DND-41 (cell line): ENCODE results near the gene AKAP5.
A peak's percentile ranks its signal among the peaks of the same experiment; 100 is the strongest.

ENCODE experiments used
- ATAC-seq: fragments of 200-7000 bp; cut with Tn5 transposase; 3 replicates; pipeline ENCODE4 v1.9.1; 2021; ENCODE audit warnings: low read depth; ENCODE audit not compliant: insufficient read depth
- DNase-seq: peaks from one replicate; pipeline ENCODE4 v3.0.0-alpha.2; 2020
- H2AFZ ChIP-seq: 2 replicates; pipeline ENCODE4 v1.6.0; 2012; ENCODE audit warnings: low read depth, low read length
- H3K27ac ChIP-seq: 2 replicates; pipeline ENCODE4 v1.5.1; 2012; ENCODE audit warnings: low read length, inconsistent platforms
- H3K27me3 ChIP-seq: fragments of 200-600 bp; sonication (generic); 2 replicates; pipeline ENCODE4 v1.6.0; 2012; ENCODE audit warnings: low read length, mild to moderate bottlenecking, inconsistent platforms; ENCODE audit not compliant: insufficient read depth, poor library complexity
- H3K36me3 ChIP-seq: 2 replicates; pipeline ENCODE4 v1.5.1; 2012; ENCODE audit warnings: low read length, inconsistent platforms; ENCODE audit not compliant: insufficient read depth
- H3K4me1 ChIP-seq: 2 replicates; pipeline ENCODE4 v1.5.1; 2012; ENCODE audit warnings: mild to moderate bottlenecking, low read length; ENCODE audit not compliant: insufficient read depth
- H3K4me2 ChIP-seq: 2 replicates; pipeline ENCODE4 v1.6.0; 2012; ENCODE audit warnings: mild to moderate bottlenecking, moderate library complexity, low read length, inconsistent platforms; ENCODE audit not compliant: insufficient read depth
- H3K4me3 ChIP-seq, 2 experiments: fragments of 200-600 bp in 1 of 2; shearing (Covaris generic) in 1 of 2; 2 replicates each; pipeline ENCODE4 v1.5.1; 2012 to 2016; ENCODE audit warnings: inconsistent platforms in 2 of 2, low read length in 2 of 2, mild to moderate bottlenecking in 2 of 2, low read depth in 1 of 2, moderate library complexity in 1 of 2
- H3K79me2 ChIP-seq: 2 replicates; pipeline ENCODE4 v1.6.0; 2012; ENCODE audit warnings: low read length, inconsistent platforms; ENCODE audit not compliant: insufficient read depth
- H3K9ac ChIP-seq: 2 replicates; pipeline ENCODE4 v1.6.0; 2012; ENCODE audit warnings: low read depth, mild to moderate bottlenecking, inconsistent platforms, low read length, moderate library complexity
- H3K9me3 ChIP-seq: 2 replicates; pipeline ENCODE4 v1.5.1; 2012; ENCODE audit warnings: low read length, moderate library complexity, mild to moderate bottlenecking, inconsistent platforms; ENCODE audit not compliant: insufficient read depth, severe bottlenecking
- H4K20me1 ChIP-seq: 2 replicates; pipeline ENCODE4 v1.6.0; 2012; ENCODE audit warnings: low read length; ENCODE audit not compliant: insufficient read depth
- EZH2 ChIP-seq: IDR thresholded peaks from 3 replicates; pipeline ENCODE4 v1.6.1; 2012; ENCODE audit warnings: borderline replicate concordance, low read depth, mild to moderate bottlenecking, moderate library complexity, low read length, inconsistent platforms; ENCODE audit not compliant: severe bottlenecking
- TF ChIP-seq, protein P1 (sequence below): IDR thresholded peaks from 2 replicates; pipeline ENCODE4 v1.5.1; 2012; ENCODE audit warnings: borderline replicate concordance, low read length, moderate library complexity, mild to moderate bottlenecking; ENCODE audit not compliant: poor library complexity, severe bottlenecking; ENCODE audit errors: extremely low read depth

AKAP5 gene

DNA sequence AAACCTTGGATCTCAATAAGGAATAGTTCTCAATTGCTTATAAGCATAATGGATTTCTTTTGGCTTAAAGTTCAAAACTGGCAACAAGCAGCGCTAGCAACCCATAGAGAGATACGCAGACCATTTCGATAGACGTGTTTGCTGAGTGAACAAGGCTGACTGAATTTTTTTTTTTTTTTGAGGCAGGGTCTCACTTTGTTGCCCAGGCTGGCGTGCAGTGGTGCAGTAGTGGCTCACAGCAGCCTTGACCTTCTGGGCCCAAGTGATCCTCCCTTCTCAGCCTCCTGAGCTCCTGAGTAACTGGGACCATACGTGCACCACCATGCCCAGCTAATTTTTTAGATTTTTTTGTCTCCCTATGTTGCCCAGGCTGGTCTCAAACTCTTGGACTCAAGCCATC lies 1.4 kb upstream of the AKAP5 start:
- Histone ChIP-seq H3K36me3 (peaks cover 30% of the 10 kb centered on the region), H3K79me2 (peaks cover 5% of the 10 kb centered on the region; the same call in 1 of the 2 replicates), H3K4me3 (no peak overlapping the region), H3K27ac (no peak overlapping the region), H2AFZ (no peak overlapping the region), H3K27me3 (no peaks in the 10 kb centered on the region), H4K20me1 (peaks cover 13% of the 10 kb centered on the region), H3K4me1 (peaks cover 24% of the 10 kb centered on the region), H3K9me3 (no peaks in the 10 kb centered on the region), H3K4me2 (no peak overlapping the region), H3K9ac (no peak overlapping the region)
- TF ChIP-seq, protein P1, sequence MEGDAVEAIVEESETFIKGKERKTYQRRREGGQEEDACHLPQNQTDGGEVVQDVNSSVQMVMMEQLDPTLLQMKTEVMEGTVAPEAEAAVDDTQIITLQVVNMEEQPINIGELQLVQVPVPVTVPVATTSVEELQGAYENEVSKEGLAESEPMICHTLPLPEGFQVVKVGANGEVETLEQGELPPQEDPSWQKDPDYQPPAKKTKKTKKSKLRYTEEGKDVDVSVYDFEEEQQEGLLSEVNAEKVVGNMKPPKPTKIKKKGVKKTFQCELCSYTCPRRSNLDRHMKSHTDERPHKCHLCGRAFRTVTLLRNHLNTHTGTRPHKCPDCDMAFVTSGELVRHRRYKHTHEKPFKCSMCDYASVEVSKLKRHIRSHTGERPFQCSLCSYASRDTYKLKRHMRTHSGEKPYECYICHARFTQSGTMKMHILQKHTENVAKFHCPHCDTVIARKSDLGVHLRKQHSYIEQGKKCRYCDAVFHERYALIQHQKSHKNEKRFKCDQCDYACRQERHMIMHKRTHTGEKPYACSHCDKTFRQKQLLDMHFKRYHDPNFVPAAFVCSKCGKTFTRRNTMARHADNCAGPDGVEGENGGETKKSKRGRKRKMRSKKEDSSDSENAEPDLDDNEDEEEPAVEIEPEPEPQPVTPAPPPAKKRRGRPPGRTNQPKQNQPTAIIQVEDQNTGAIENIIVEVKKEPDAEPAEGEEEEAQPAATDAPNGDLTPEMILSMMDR, result no peak
- no peak for TF ChIP-seq EZH2
- ATAC-seq (no peak), DNase-seq (no peak)

DNA sequence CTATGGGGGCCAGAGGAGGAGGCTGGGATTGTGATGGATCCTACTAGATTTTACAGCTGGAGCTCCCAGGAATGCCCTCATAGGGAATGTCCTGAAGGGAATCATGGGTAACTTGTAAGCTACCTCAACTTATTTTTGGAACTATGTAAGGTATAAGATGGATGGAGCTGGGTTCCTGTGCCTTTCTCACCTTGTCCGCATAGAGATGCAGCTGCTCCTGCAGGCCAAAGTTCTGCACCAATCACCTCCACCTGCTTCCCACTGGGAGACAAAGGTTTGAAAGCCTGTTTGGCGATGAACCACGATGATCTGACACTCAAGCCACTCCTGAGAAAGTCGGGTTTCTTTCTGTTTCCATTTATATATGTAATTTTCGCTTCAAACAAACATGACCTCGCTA lies 648 bp upstream of the AKAP5 start:
- H3K4me2 ChIP-seq, result peak overlapping the region; percentile 96
- H4K20me1 ChIP-seq, result peaks cover 13% of the 10 kb centered on the region
- peak overlapping the region; percentile 19 to 73; a peak in 3 of 4 replicates for H3K4me3 ChIP-seq
- H3K9ac ChIP-seq, result peak overlapping the region; percentile 63
- DNase-seq (no peak), ATAC-seq (no peak)
- H3K36me3 ChIP-seq, result peaks cover 22% of the 10 kb centered on the region
- peaks cover 24% of the 10 kb centered on the region for H3K4me1 ChIP-seq
- H3K9me3 ChIP-seq, result no peaks in the 10 kb centered on the region
- H2AFZ ChIP-seq, result peak overlapping the region; percentile 50
- H3K79me2 ChIP-seq, result peaks cover 5% of the 10 kb centered on the region; the same call in 1 of the 2 replicates
- no peaks in the 10 kb centered on the region for H3K27me3 ChIP-seq
- H3K27ac ChIP-seq, result peak overlapping the region; percentile 54
- no peak for TF ChIP-seq EZH2
- TF ChIP-seq, protein P1, result no peak

DNA sequence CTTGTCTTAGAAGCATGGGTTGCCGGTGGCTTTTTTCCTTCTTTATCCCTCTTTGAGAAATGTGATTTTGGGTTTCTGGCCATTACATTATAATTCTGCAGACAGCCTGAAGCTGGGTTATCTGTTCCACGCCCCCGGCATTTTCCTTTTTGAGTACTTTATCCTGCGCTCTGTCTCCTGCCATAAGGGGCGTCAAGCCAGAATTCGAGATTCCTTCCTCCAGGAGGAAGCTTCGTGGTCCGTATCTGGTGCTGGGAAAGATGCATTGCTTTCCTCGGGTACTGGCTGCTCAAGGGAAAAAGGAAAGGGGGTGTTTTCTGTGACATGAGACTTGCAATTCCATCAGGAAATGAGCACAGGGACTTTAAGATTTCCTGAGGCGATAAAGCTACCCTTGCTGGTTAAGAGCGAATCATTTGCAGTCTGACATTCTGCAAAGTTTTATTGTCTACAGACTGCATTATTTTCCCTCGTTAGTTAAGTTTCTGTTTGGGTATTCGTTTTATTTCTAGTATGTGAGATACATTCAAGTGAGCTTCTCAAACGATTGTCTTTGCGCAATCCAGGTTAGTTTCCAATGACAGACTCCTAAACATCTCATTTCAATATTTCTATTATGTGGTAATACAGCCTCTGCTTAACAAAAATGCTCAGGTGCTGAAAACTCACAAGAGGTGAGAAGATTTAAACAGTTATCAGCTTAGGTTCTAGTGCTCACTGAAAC lies 694 bp downstream of the AKAP5 start:
- peak overlapping the region; percentile 63 for H3K9ac ChIP-seq
- TF ChIP-seq EZH2, result no peak
- TF ChIP-seq, protein P1, result no peak
- H2AFZ ChIP-seq, result peak overlapping the region; percentile 71
- H3K4me2 ChIP-seq, result peak overlapping the region; percentile 96
- no peaks in the 10 kb centered on the region for H3K27me3 ChIP-seq
- H3K9me3 ChIP-seq, result no peaks in the 10 kb centered on the region
- H4K20me1 ChIP-seq, result peaks cover 13% of the 10 kb centered on the region
- peaks cover 24% of the 10 kb centered on the region for H3K4me1 ChIP-seq
- peak overlapping the region; percentile 26 to 73 for H3K4me3 ChIP-seq
- no peak for ATAC-seq
- H3K36me3 ChIP-seq, result peaks cover 15% of the 10 kb centered on the region
- peak overlapping the region; percentile 58; the same call in 1 of the 2 replicates for H3K27ac ChIP-seq
- peaks cover 5% of the 10 kb centered on the region; the same call in 1 of the 2 replicates for H3K79me2 ChIP-seq
- DNase-seq, result no peak

DNA sequence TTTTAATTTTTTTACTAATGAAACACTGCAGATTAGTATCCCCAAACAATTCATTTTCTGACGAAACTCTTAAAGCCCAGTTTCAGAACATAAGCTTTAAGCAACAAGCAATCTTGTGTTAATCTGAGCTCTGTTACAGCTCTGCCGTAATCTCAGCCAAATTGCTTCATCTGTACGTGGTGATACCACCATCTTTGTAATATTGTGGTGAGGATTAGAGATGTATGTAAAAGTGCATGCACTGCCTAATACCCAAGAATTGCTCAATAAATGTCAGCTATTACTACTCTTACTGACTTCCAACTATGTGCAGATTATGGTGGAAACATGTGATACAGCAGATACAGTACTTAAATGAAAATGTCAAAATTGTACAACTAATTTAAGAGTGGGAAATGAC lies 1.8 kb downstream of the AKAP5 start:
- Histone ChIP-seq H3K9me3 (no peaks in the 10 kb centered on the region), H3K27me3 (no peaks in the 10 kb centered on the region), H3K9ac (no peak overlapping the region), H3K27ac (no peak overlapping the region), H3K79me2 (peaks cover 5% of the 10 kb centered on the region; the same call in 1 of the 2 replicates), H3K36me3 (peaks cover 6% of the 10 kb centered on the region; the same call in 1 of the 2 replicates), H3K4me3 (no peak overlapping the region), H3K4me2 (no peak overlapping the region), H2AFZ (no peak overlapping the region), H4K20me1 (peaks cover 13% of the 10 kb centered on the region), H3K4me1 (peaks cover 24% of the 10 kb centered on the region)
- TF ChIP-seq EZH2, result no peak
- TF ChIP-seq, protein P1, result no peak
- ATAC-seq, result no peak
- no peak for DNase-seq
